Activated naive CD4-positive, alpha-beta T cell treated with anti-CD3 and anti-CD28 coated beads for 36 hours (primary cell): ENCODE results near the gene TP53BP1. TPM values are rescaled to one million over a fixed set of nuclear protein-coding genes. Genes with fewer than 3 reads are reported as not detected.

Experiments used
- CTCF ChIA-PET: fragments of 350-600 bp; sonication (Branson Sonifier 250); formaldehyde crosslinking; loops from one replicate; lab custom pipeline; 2021; ENCODE audit warnings: antibody characterized with exemption; lab: Charles Lee
- DNase-seq: peaks from one replicate; pipeline ENCODE4 v3.0.0-alpha.2; 2020
- H3K27ac Mint-ChIP-seq: one replicate; pipeline ENCODE4 v1.8.0; 2021; ENCODE audit warnings: mild to moderate bottlenecking, mixed read lengths
- H3K27me3 Mint-ChIP-seq: one replicate; pipeline ENCODE4 v1.8.0; 2021; ENCODE audit warnings: low read depth, mixed read lengths
- H3K36me3 Mint-ChIP-seq: one replicate; pipeline ENCODE4 v1.8.0; 2021; ENCODE audit warnings: low read depth, mixed read lengths
- H3K4me1 Mint-ChIP-seq: one replicate; pipeline ENCODE4 v1.8.0; 2021; ENCODE audit warnings: low read depth, mixed read lengths
- H3K4me3 Mint-ChIP-seq: one replicate; pipeline ENCODE4 v1.8.0; 2021; ENCODE audit warnings: mild to moderate bottlenecking, moderate library complexity, mixed read lengths
- H3K9me3 Mint-ChIP-seq: one replicate; pipeline ENCODE4 v1.8.0; 2021; ENCODE audit warnings: mixed read lengths
- intact Hi-C: fragments of 100-400 bp; cut with micrococcal nuclease; formaldehyde crosslinking; loops from one replicate; pipeline ENCODE4 v1.15.1; 2023
- total RNA-seq, 2 experiments: library from RNA; stranded (reverse); gene quantifications; one replicate each; pipeline ENCODE4 v1.2.3, GENCODE V29; 2021

TP53BP1 gene
- total RNA-seq, 2 experiments from 2014 or later: 18.9 to 22.3 TPM

GRCh38 chr15:43436395-43436794 is 56.6 kb downstream of the TP53BP1 start:
- H3K4me3 Mint-ChIP-seq: no peak overlapping the region
- no peak overlapping the region for H3K27ac Mint-ChIP-seq
- no peaks in the 10 kb centered on the region for H3K9me3 Mint-ChIP-seq
- intact Hi-C loops: no loop called here
- no peak for DNase-seq
- no peaks in the 10 kb centered on the region for H3K27me3 Mint-ChIP-seq
- peaks cover 9% of the 10 kb centered on the region for H3K36me3 Mint-ChIP-seq
- CTCF ChIA-PET: interaction anchor here (0.6 kb wide), 1 partner anchor 112 kb away, joined by 4 read pairs; no protein-coding TSS in a partner anchor
- peaks cover 7% of the 10 kb centered on the region for H3K4me1 Mint-ChIP-seq

- CTCF ChIA-PET: no interaction called here
- no peaks in the 10 kb centered on the region for H3K27me3 Mint-ChIP-seq
- H3K27ac Mint-ChIP-seq: no peak overlapping the region
- no peaks in the 10 kb centered on the region for H3K4me1 Mint-ChIP-seq
- intact Hi-C loops: no loop called here
- H3K9me3 Mint-ChIP-seq: no peaks in the 10 kb centered on the region
- H3K36me3 Mint-ChIP-seq: peaks cover 9% of the 10 kb centered on the region
- no peak overlapping the region for H3K4me3 Mint-ChIP-seq
- DNase-seq: no peak
Measured at GRCh38 chr15:43434446-43434845, 58.5 kb downstream of the TP53BP1 start.

GRCh38 chr15:43433661-43434303 is 59.2 kb downstream of the TP53BP1 start:
- Mint-ChIP-seq H3K9me3 (no peaks in the 10 kb centered on the region), H3K4me1 (no peaks in the 10 kb centered on the region), H3K27me3 (no peaks in the 10 kb centered on the region), H3K27ac (no peak overlapping the region), H3K36me3 (peaks cover 9% of the 10 kb centered on the region), H3K4me3 (no peak overlapping the region)
- intact Hi-C loops: no loop called here
- no peak for DNase-seq
- CTCF ChIA-PET: interaction anchor here (1.2 kb wide), 1 partner anchor 79 kb away, joined by 4 read pairs; no protein-coding TSS in a partner anchor

GRCh38 chr15:43433165-43433564 is 59.8 kb downstream of the TP53BP1 start:
- no peaks in the 10 kb centered on the region for H3K27me3 Mint-ChIP-seq
- H3K36me3 Mint-ChIP-seq: peaks cover 9% of the 10 kb centered on the region
- H3K4me3 Mint-ChIP-seq: no peak overlapping the region
- CTCF ChIA-PET: interaction anchor here (1.2 kb wide), 1 partner anchor 80 kb away, joined by 4 read pairs; no protein-coding TSS in a partner anchor
- no peaks in the 10 kb centered on the region for H3K9me3 Mint-ChIP-seq
- H3K4me1 Mint-ChIP-seq: no peaks in the 10 kb centered on the region
- no peak overlapping the region for H3K27ac Mint-ChIP-seq
- DNase-seq: no peak
- intact Hi-C loops: no loop called here

GRCh38 chr15:43429687-43430086 is 63.3 kb downstream of the TP53BP1 start:
- no peak for DNase-seq
- Mint-ChIP-seq H3K4me1 (no peaks in the 10 kb centered on the region), H3K27ac (no peak overlapping the region), H3K4me3 (no peak overlapping the region), H3K9me3 (no peaks in the 10 kb centered on the region), H3K27me3 (no peaks in the 10 kb centered on the region), H3K36me3 (peaks cover 27% of the 10 kb centered on the region)
- intact Hi-C loops: no loop called here
- CTCF ChIA-PET: no interaction called here

GRCh38 chr15:43423793-43424192 is 69.2 kb downstream of the TP53BP1 start:
- H3K27ac Mint-ChIP-seq: no peak overlapping the region
- no peak for DNase-seq
- H3K9me3 Mint-ChIP-seq: no peaks in the 10 kb centered on the region
- CTCF ChIA-PET: interaction anchor here (1.1 kb wide), 1 partner anchor 47 kb away, joined by 4 read pairs; no protein-coding TSS in a partner anchor
- intact Hi-C loops: no loop called here
- H3K4me1 Mint-ChIP-seq: peaks cover 9% of the 10 kb centered on the region
- no peak overlapping the region for H3K4me3 Mint-ChIP-seq
- H3K27me3 Mint-ChIP-seq: no peaks in the 10 kb centered on the region
- H3K36me3 Mint-ChIP-seq: peaks cover 42% of the 10 kb centered on the region

- Mint-ChIP-seq H3K27me3 (no peaks in the 10 kb centered on the region), H3K4me3 (no peak overlapping the region), H3K36me3 (peaks cover 29% of the 10 kb centered on the region), H3K9me3 (no peaks in the 10 kb centered on the region), H3K27ac (no peak overlapping the region), H3K4me1 (peaks cover 9% of the 10 kb centered on the region)
- intact Hi-C loops: no loop called here
- CTCF ChIA-PET: interaction anchor here (0.6 to 1.2 kb wide), 2 partner anchors 20 to 556 kb away, joined by 5 read pairs; no protein-coding TSS in a partner anchor
- no peak for DNase-seq
Measured at GRCh38 chr15:43420876-43421275, 72.1 kb downstream of the TP53BP1 start.

GRCh38 chr15:43420435-43420834 is 72.5 kb downstream of the TP53BP1 start:
- Mint-ChIP-seq H3K36me3 (peaks cover 29% of the 10 kb centered on the region), H3K9me3 (no peaks in the 10 kb centered on the region), H3K27ac (peak overlapping the region; percentile 20), H3K4me3 (no peak overlapping the region), H3K27me3 (no peaks in the 10 kb centered on the region), H3K4me1 (peaks cover 9% of the 10 kb centered on the region)
- DNase-seq: no peak
- intact Hi-C loops: no loop called here
- CTCF ChIA-PET: interaction anchor here (1.6 kb wide), 1 partner anchor 44 kb away, joined by 5 read pairs; no protein-coding TSS in a partner anchor

- DNase-seq: no peak
- CTCF ChIA-PET: no interaction called here
- Mint-ChIP-seq H3K4me3 (no peak overlapping the region), H3K27me3 (no peaks in the 10 kb centered on the region), H3K27ac (no peak overlapping the region), H3K4me1 (no peaks in the 10 kb centered on the region), H3K36me3 (peaks cover 21% of the 10 kb centered on the region), H3K9me3 (no peaks in the 10 kb centered on the region)
- intact Hi-C loops: no loop called here
Measured at GRCh38 chr15:43414196-43414595, 78.8 kb downstream of the TP53BP1 start.

GRCh38 chr15:43412096-43412495 is 80.9 kb downstream of the TP53BP1 start:
- no peaks in the 10 kb centered on the region for H3K9me3 Mint-ChIP-seq
- intact Hi-C loops: no loop called here
- peaks cover 21% of the 10 kb centered on the region for H3K36me3 Mint-ChIP-seq
- no peak overlapping the region for H3K27ac Mint-ChIP-seq
- H3K4me3 Mint-ChIP-seq: no peak overlapping the region
- no peaks in the 10 kb centered on the region for H3K4me1 Mint-ChIP-seq
- CTCF ChIA-PET: no interaction called here
- no peak for DNase-seq
- H3K27me3 Mint-ChIP-seq: no peaks in the 10 kb centered on the region

- no peak overlapping the region for H3K4me3 Mint-ChIP-seq
- H3K4me1 Mint-ChIP-seq: no peaks in the 10 kb centered on the region
- DNase-seq: no peak
- H3K9me3 Mint-ChIP-seq: no peaks in the 10 kb centered on the region
- CTCF ChIA-PET: interaction anchor here (0.6 kb wide), 1 partner anchor 210 kb away, joined by 3 read pairs; no protein-coding TSS in a partner anchor
- H3K36me3 Mint-ChIP-seq: peaks cover 26% of the 10 kb centered on the region
- intact Hi-C loops: no loop called here
- no peaks in the 10 kb centered on the region for H3K27me3 Mint-ChIP-seq
- peak overlapping the region; percentile 46 for H3K27ac Mint-ChIP-seq
Measured at GRCh38 chr15:43410572-43411214, 82.3 kb downstream of the TP53BP1 start.

- H3K36me3 Mint-ChIP-seq: peaks cover 29% of the 10 kb centered on the region
- no peaks in the 10 kb centered on the region for H3K9me3 Mint-ChIP-seq
- H3K27ac Mint-ChIP-seq: no peak overlapping the region
- DNase-seq: no peak
- no peaks in the 10 kb centered on the region for H3K4me1 Mint-ChIP-seq
- no peak overlapping the region for H3K4me3 Mint-ChIP-seq
- intact Hi-C loops: no loop called here
- CTCF ChIA-PET: no interaction called here
- H3K27me3 Mint-ChIP-seq: no peaks in the 10 kb centered on the region
Measured at GRCh38 chr15:43408789-43409188, 84.2 kb downstream of the TP53BP1 start.
